ENCODE data around the gene CCDC188.
A peak's percentile ranks its signal among the peaks of the same experiment; 100 is the strongest.

The CCDC188 gene

GRCh38 chr22:20124083-20124787 lies 26.6 kb downstream of the CCDC188 start:
- DNase-seq (ENCODE audit: low read depth), result no peak
- TF ChIP-seq CTCF (IDR thresholded peaks at IDR 0.05; ENCODE audit: low read depth, low read length, missing control alignments), result no peak
- H3K4me3 ChIP-seq (ENCODE audit: low read depth, low read length), result no peak overlapping the region

- H3K4me3 ChIP-seq (ENCODE audit: low read depth, low read length), result no peak overlapping the region
- no peak for DNase-seq (ENCODE audit: low read depth)
- TF ChIP-seq CTCF (IDR thresholded peaks at IDR 0.05; ENCODE audit: low read depth, low read length, missing control alignments), result no peak
These were observed 27.3 kb downstream of the CCDC188 start for GRCh38 chr22:20123366-20124082.

GRCh38 chr22:20121856-20122415 lies 28.9 kb downstream of the CCDC188 start:
- DNase-seq (ENCODE audit: low read depth), result no peak
- H3K4me3 ChIP-seq (ENCODE audit: low read depth, low read length), result no peak overlapping the region
- no peak for TF ChIP-seq CTCF (IDR thresholded peaks at IDR 0.05; ENCODE audit: low read depth, low read length, missing control alignments)

- no peak for TF ChIP-seq CTCF (IDR thresholded peaks at IDR 0.05; ENCODE audit: low read depth, low read length, missing control alignments)
- H3K4me3 ChIP-seq (ENCODE audit: low read depth, low read length), result peak overlapping the region; percentile 96
- no peak for DNase-seq (ENCODE audit: low read depth)
These were observed 32.4 kb downstream of the CCDC188 start for GRCh38 chr22:20118300-20119020.

GRCh38 chr22:20117633-20118299 lies 33.1 kb downstream of the CCDC188 start:
- no peak for TF ChIP-seq CTCF (IDR thresholded peaks at IDR 0.05; ENCODE audit: low read depth, low read length, missing control alignments)
- no peak for DNase-seq (ENCODE audit: low read depth)

GRCh38 chr22:20116951-20117632 lies 33.8 kb downstream of the CCDC188 start, which contains the start of gene TRMT2A:
TRMT2A (minus strand) TSS chr22:20117226; CDS start chr22:20116906, 320 bp downstream.
- H3K4me3 ChIP-seq (ENCODE audit: low read depth, low read length), result peak within 1 kb of the TSS; percentile 96
- DNase-seq (ENCODE audit: low read depth), result peak; percentile 91
- TF ChIP-seq CTCF (IDR thresholded peaks at IDR 0.05; ENCODE audit: low read depth, low read length, missing control alignments), result no peak

More at GRCh38 chr22:20117633-20118299, 33.1 kb downstream of the CCDC188 start:
- H3K4me3 ChIP-seq (ENCODE audit: low read depth, low read length), result peak overlapping the region; percentile 96
